HEK293T (cell line): ENCODE measurements around the gene ABHD5.

Source experiments
- CTCF ChIA-PET: fragments of 350-600 bp; formaldehyde crosslinking; extraction: SDS; loops from one replicate; lab custom pipeline; 2021; ENCODE audit warnings: antibody characterized with exemption, inconsistent platforms; lab: Yijun Ruan, JAX
- POLR2A ChIA-PET: fragments of 350-600 bp; formaldehyde crosslinking; extraction: SDS; loops from one replicate; lab custom pipeline; 2020; ENCODE audit warnings: antibody characterized with exemption, inconsistent platforms; lab: Yijun Ruan, JAX
- DNase-seq: peaks from one replicate; pipeline ENCODE4 v3.0.0; 2012; ENCODE audit warnings: mixed read lengths; ENCODE audit errors: extremely low spot score
- ARNT ChIP-seq: fragments of 450-650 bp; IDR thresholded peaks from 2 replicates; pipeline ENCODE4 v1.6.1; 2017; ENCODE audit warnings: mild to moderate bottlenecking
- BHLHE40 ChIP-seq: fragments of 450-650 bp; IDR thresholded peaks from 2 replicates; pipeline ENCODE4 v1.6.1; 2016; ENCODE audit warnings: mild to moderate bottlenecking, moderate library complexity, borderline replicate concordance
- CTBP1 ChIP-seq: fragments of 450-650 bp; IDR thresholded peaks from 2 replicates; pipeline ENCODE4 v1.6.1; 2016; ENCODE audit warnings: borderline replicate concordance
- ELF4 ChIP-seq: fragments of 450-650 bp; IDR thresholded peaks from 2 replicates; pipeline ENCODE4 v1.6.1; 2017; ENCODE audit warnings: antibody characterized with exemption
- FOXA1 ChIP-seq: fragments of 450-650 bp; IDR thresholded peaks from 2 replicates; pipeline ENCODE4 v1.6.1; 2016; ENCODE audit warnings: mild to moderate bottlenecking
- FOXK2 ChIP-seq: fragments of 450-650 bp; IDR thresholded peaks from 2 replicates; pipeline ENCODE4 v1.6.1; 2016; ENCODE audit warnings: mild to moderate bottlenecking
- FOXM1 ChIP-seq: fragments of 450-650 bp; IDR thresholded peaks from 2 replicates; pipeline ENCODE4 v1.6.1; 2017; ENCODE audit warnings: mild to moderate bottlenecking, borderline replicate concordance
- HDGF ChIP-seq: fragments of 450-650 bp; IDR thresholded peaks from 2 replicates; pipeline ENCODE4 v1.6.1; 2017; ENCODE audit warnings: antibody characterized with exemption, borderline replicate concordance
- L3MBTL2 ChIP-seq: fragments of 450-650 bp; conservative IDR thresholded peaks from 2 replicates; pipeline ENCODE4 v1.6.1; 2016; ENCODE audit warnings: mild to moderate bottlenecking
- LEF1 ChIP-seq: fragments of 450-650 bp; IDR thresholded peaks from 2 replicates; pipeline ENCODE4 v1.6.1; 2017; ENCODE audit warnings: mild to moderate bottlenecking, borderline replicate concordance
- NFRKB ChIP-seq: fragments of 450-650 bp; IDR thresholded peaks from 2 replicates; pipeline ENCODE4 v1.6.1; 2016; ENCODE audit warnings: mild to moderate bottlenecking, moderate library complexity
- PKNOX1 ChIP-seq: fragments of 450-650 bp; IDR thresholded peaks from 2 replicates; pipeline ENCODE4 v1.6.1; 2016
- SP1 ChIP-seq: fragments of 450-650 bp; IDR thresholded peaks from 2 replicates; pipeline ENCODE4 v1.6.1; 2017
- SUZ12 ChIP-seq: fragments of 450-650 bp; IDR thresholded peaks from 2 replicates; pipeline ENCODE4 v1.6.1; 2016; ENCODE audit warnings: mild to moderate bottlenecking
- TARDBP ChIP-seq: fragments of 450-650 bp; IDR thresholded peaks from 2 replicates; pipeline ENCODE4 v1.6.1; 2016
- ZNF384 ChIP-seq: fragments of 450-650 bp; IDR thresholded peaks from 2 replicates; pipeline ENCODE4 v1.6.1; 2016

Gene ABHD5

GRCh38 chr3:43747641-43748040 lies 56.9 kb downstream of the ABHD5 start:
- POLR2A ChIA-PET: no interaction called here
- no peak for DNase-seq
- no peak for TF ChIP-seq LEF1
- TF ChIP-seq FOXA1: no peak
- TF ChIP-seq SUZ12: no peak
- no peak for TF ChIP-seq BHLHE40
- no peak for TF ChIP-seq HDGF
- TF ChIP-seq CTBP1: no peak
- no peak for TF ChIP-seq FOXM1
- TF ChIP-seq ELF4: no peak
- no peak for TF ChIP-seq ZNF384
- TF ChIP-seq FOXK2: no peak
- TF ChIP-seq ARNT: no peak
- TF ChIP-seq L3MBTL2: no peak
- no peak for TF ChIP-seq PKNOX1
- TF ChIP-seq TARDBP: no peak
- TF ChIP-seq SP1: no peak
- no peak for TF ChIP-seq NFRKB
- CTCF ChIA-PET: interaction anchor here (0.6 to 1.1 kb wide), 2 partner anchors 10 to 329 kb away, joined by 3 to 4 read pairs; no protein-coding TSS in a partner anchor

GRCh38 chr3:43748179-43748578 lies 57.4 kb downstream of the ABHD5 start:
- DNase-seq: no peak
- no peak for TF ChIP-seq FOXA1
- no peak for TF ChIP-seq FOXK2
- no peak for TF ChIP-seq ZNF384
- TF ChIP-seq ELF4: no peak
- ChIA-PET CTCF (no interaction called here), POLR2A (no interaction called here)

- no peak for DNase-seq
- ChIA-PET CTCF (no interaction called here), POLR2A (no interaction called here)
- TF ChIP-seq ZNF384: no peak
- no peak for TF ChIP-seq L3MBTL2
- no peak for TF ChIP-seq FOXA1
- no peak for TF ChIP-seq HDGF
- TF ChIP-seq LEF1: no peak
- no peak for TF ChIP-seq SP1
- no peak for TF ChIP-seq BHLHE40
Observed at GRCh38 chr3:43748645-43749044, 57.9 kb downstream of the ABHD5 start.

- POLR2A ChIA-PET: interaction anchor here (0.5 kb wide), 1 partner anchor 109 kb away, joined by 3 read pairs; no protein-coding TSS in a partner anchor
- TF ChIP-seq HDGF (no peak), TARDBP (no peak), ELF4 (no peak), FOXM1 (no peak), NFRKB (no peak), SP1 (no peak), FOXA1 (no peak), SUZ12 (no peak), ARNT (no peak), BHLHE40 (no peak), CTBP1 (no peak), PKNOX1 (no peak), ZNF384 (no peak), LEF1 (no peak), FOXK2 (no peak), L3MBTL2 (no peak)
- DNase-seq: no peak
- CTCF ChIA-PET: no interaction called here
Observed at GRCh38 chr3:43752905-43753304, 62.2 kb downstream of the ABHD5 start.

- POLR2A ChIA-PET: interaction anchor here (0.6 kb wide), 1 partner anchor 156 kb away, joined by 3 read pairs; no protein-coding TSS in a partner anchor
- no peak for DNase-seq
- CTCF ChIA-PET: no interaction called here
- TF ChIP-seq FOXK2 (no peak), ZNF384 (no peak), BHLHE40 (no peak), FOXA1 (no peak), FOXM1 (no peak), ELF4 (no peak), PKNOX1 (no peak), L3MBTL2 (no peak), CTBP1 (no peak)
Observed at GRCh38 chr3:43753741-43754715, 63.3 kb downstream of the ABHD5 start.

GRCh38 chr3:43755516-43756200 lies 64.9 kb downstream of the ABHD5 start:
- ChIA-PET CTCF (interaction anchor here (0.5 kb wide), 1 partner anchor 198 kb away, joined by 3 read pairs; no protein-coding TSS in a partner anchor), POLR2A (no interaction called here)
- no peak for DNase-seq
- no peak for TF ChIP-seq BHLHE40
